Uterus (tissue), 4 donors: ENCODE data around the gene OCA2. TPM values are rescaled to one million over a fixed set of nuclear protein-coding genes. Genes with fewer than 3 reads are reported as not detected.

Experiments used
- DNase-seq, 2 donors: peaks; one replicate each; pipeline ENCODE4 v3.0.0-alpha.2; 2019 to 2020
- H3K27ac ChIP-seq, 2 donors: fragments of 200-600 bp; sonication (generic); 1 replicate in 1 of 2; 2 replicates in 1 of 2; pipeline ENCODE4 v1.5.1; 2016 to 2018
- H3K27me3 ChIP-seq, 2 donors: fragments of 200-600 bp; sonication (generic); one replicate each; pipeline ENCODE4 v1.5.1; 2018 to 2019; ENCODE audit warnings: control low read depth in 1 of 2
- H3K36me3 ChIP-seq, 2 donors: fragments of 200-600 bp; sonication (generic); one replicate each; pipeline ENCODE4 v1.5.1; 2019; ENCODE audit warnings: control low read depth in 1 of 2
- H3K4me1 ChIP-seq, 2 donors: fragments of 200-600 bp; sonication (generic); one replicate each; pipeline ENCODE4 v1.5.1; 2018 to 2019; ENCODE audit warnings: control low read depth in 1 of 2
- H3K4me3 ChIP-seq, 2 donors: fragments of 200-600 bp; sonication (generic); 1 replicate in 1 of 2; 2 replicates in 1 of 2; pipeline ENCODE4 v1.5.1; 2018 to 2019; ENCODE audit warnings: mild to moderate bottlenecking in 1 of 2
- H3K9me3 ChIP-seq, 2 donors: fragments of 200-600 bp; sonication (generic); one replicate each; pipeline ENCODE4 v1.5.1; 2019; ENCODE audit warnings: control low read depth in 1 of 2
- POLR2A ChIP-seq, 2 donors: fragments of 450-650 bp; IDR thresholded peaks; one replicate each; pipeline ENCODE4 v1.6.1; 2016; ENCODE audit warnings: antibody characterized with exemption in 2 of 2, mild to moderate bottlenecking in 1 of 2, moderate library complexity in 1 of 2
- intact Hi-C: fragments of 100-400 bp; cut with DNase I; formaldehyde crosslinking; loops from one replicate; pipeline ENCODE4 v1.15.1; 2023; ENCODE audit warnings: low total_unique reads
- total RNA-seq, 4 donors: library from RNA; depleted of rRNA in 3 of 4; stranded (reverse); fragments of >200 nt in 3 of 4; gene quantifications; one replicate each; pipeline versions ENCODE4 v1.1.0 to v1.2.4, GENCODE V29; 2014 to 2023
- TF ChIP-seq, protein P1 (sequence below), 4 experiments: fragments of 200-600 bp in 2 of 4; fragments of 450-650 bp in 2 of 4; sonication (generic) in 2 of 4; IDR thresholded peaks; one replicate each; pipeline ENCODE4 v1.5.1; 2016 to 2019; ENCODE audit warnings: antibody characterized with exemption in 4 of 4, mild to moderate bottlenecking in 2 of 4, moderate library complexity in 1 of 4
- donor health status: DM: yes; HTN: yes; CAD: no.

Gene OCA2
- total RNA-seq, 4 donors from 2014 or later: 0.55 to 4.6 TPM; not detected in 2

DNA sequence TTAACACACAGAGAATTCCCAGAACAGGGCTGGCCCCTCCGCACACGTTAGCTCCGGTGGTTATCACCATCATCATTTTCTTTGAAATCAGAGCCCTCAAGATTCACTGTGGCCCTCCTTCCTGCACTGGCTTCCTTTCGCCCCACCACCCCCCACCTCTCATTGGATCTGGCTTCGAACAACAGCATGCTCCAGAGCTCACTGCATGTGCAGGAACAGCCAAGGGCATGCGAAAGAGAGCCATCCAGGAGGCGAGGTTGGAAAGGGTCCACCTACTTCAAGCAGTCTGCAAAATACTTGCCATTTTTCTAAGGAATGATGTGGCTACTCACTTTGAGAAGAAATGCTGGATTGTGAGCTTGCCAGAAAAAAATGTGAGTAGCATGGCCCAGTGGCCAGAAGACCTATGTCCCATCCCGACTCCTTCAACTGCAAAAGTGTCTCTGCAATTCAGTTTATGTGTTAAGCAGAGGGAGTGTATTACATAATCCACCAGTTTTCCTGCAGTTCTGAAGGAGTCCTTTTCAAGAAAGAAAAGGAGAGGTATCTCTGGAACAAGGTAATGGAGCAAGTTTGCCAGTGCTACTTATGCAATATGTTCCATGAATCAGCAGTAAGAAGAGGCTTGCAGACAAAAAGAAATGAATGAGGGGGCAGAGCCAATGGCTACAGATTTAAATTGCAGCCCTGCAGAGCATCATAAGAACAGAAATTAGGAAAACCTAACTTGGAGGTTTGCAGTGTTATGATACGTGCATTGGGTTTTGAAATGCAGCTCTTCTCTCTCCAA, 92.8 kb downstream of the OCA2 start:
- intact Hi-C loops: no loop called here
- DNase-seq: no peak
- H3K36me3 ChIP-seq: no peaks in the 10 kb centered on the region

GRCh38 chr15:28005004-28005527, 94.0 kb downstream of the OCA2 start:
- H3K4me3 ChIP-seq: no peak overlapping the region
- no peak for DNase-seq
- H3K4me1 ChIP-seq: no peaks in the 10 kb centered on the region
- TF ChIP-seq, protein P1, sequence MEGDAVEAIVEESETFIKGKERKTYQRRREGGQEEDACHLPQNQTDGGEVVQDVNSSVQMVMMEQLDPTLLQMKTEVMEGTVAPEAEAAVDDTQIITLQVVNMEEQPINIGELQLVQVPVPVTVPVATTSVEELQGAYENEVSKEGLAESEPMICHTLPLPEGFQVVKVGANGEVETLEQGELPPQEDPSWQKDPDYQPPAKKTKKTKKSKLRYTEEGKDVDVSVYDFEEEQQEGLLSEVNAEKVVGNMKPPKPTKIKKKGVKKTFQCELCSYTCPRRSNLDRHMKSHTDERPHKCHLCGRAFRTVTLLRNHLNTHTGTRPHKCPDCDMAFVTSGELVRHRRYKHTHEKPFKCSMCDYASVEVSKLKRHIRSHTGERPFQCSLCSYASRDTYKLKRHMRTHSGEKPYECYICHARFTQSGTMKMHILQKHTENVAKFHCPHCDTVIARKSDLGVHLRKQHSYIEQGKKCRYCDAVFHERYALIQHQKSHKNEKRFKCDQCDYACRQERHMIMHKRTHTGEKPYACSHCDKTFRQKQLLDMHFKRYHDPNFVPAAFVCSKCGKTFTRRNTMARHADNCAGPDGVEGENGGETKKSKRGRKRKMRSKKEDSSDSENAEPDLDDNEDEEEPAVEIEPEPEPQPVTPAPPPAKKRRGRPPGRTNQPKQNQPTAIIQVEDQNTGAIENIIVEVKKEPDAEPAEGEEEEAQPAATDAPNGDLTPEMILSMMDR (IDR thresholded peaks at IDR 0.05): no peak
- TF ChIP-seq POLR2A (IDR thresholded peaks at IDR 0.05): no peak
- H3K9me3 ChIP-seq: no peaks in the 10 kb centered on the region
- H3K27ac ChIP-seq: no peak overlapping the region
- no peaks in the 10 kb centered on the region for H3K27me3 ChIP-seq
- intact Hi-C loops: no loop called here
- H3K36me3 ChIP-seq: no peaks in the 10 kb centered on the region

More for the DNA sequence above, 92.8 kb downstream of the OCA2 start:
- H3K27me3 ChIP-seq: no peaks in the 10 kb centered on the region
- TF ChIP-seq, protein P1 (IDR thresholded peaks at IDR 0.05): no peak
- TF ChIP-seq POLR2A (IDR thresholded peaks at IDR 0.05): no peak
- no peak overlapping the region for H3K4me3 ChIP-seq
- no peak overlapping the region for H3K27ac ChIP-seq
- no peaks in the 10 kb centered on the region for H3K9me3 ChIP-seq
- H3K4me1 ChIP-seq: no peaks in the 10 kb centered on the region

DNA sequence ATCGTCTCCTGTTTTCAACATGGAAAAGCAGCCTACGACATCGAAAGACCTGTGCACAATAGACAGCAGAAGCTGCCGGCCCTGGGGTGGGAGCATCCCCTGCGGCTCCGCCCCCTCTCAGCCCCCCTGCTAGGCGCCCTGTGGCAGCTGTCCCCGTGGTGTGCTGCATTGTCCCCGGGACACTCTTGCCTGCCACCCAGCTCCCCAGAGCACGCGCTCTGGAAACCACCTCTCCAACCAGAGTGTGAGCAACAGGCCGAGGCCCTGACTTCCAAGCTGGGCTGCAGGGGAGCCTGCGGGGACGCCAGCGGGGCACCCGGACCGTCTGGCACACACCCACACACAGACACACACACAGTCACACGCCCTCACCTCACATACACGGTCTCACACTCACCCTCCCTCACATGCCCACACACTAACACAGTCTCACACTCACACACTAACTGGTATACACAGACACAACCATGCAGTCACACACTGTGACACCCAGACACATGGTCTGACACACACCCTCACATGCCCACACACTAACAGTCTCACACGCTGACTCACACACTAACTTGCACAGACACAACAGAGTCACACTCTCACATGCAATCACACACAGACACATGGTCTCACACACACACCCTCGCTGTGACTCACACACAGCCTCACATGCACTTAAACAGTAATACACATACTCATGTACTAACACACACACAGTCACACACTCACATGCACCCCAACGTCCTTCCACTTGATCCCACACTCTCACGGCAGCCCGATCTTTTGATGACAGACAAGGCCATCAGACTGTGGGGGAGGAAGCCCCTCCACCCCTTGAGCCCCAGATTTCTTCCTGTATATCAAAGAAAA, 94.7 kb downstream of the OCA2 start:
- no peak for TF ChIP-seq POLR2A (IDR thresholded peaks at IDR 0.05)
- TF ChIP-seq, protein P1 (IDR thresholded peaks at IDR 0.05): no peak
- Histone ChIP-seq H3K27me3 (no peaks in the 10 kb centered on the region), H3K27ac (no peak overlapping the region), H3K4me3 (no peak overlapping the region), H3K4me1 (no peaks in the 10 kb centered on the region), H3K36me3 (no peaks in the 10 kb centered on the region), H3K9me3 (no peaks in the 10 kb centered on the region)
- intact Hi-C loops: no loop called here
- DNase-seq: no peak

GRCh38 chr15:28003302-28004037, 95.6 kb downstream of the OCA2 start:
- Histone ChIP-seq H3K36me3 (no peaks in the 10 kb centered on the region), H3K9me3 (no peaks in the 10 kb centered on the region), H3K27me3 (no peaks in the 10 kb centered on the region), H3K4me3 (no peak overlapping the region), H3K4me1 (no peaks in the 10 kb centered on the region), H3K27ac (no peak overlapping the region)
- TF ChIP-seq POLR2A (IDR thresholded peaks at IDR 0.05): no peak
- TF ChIP-seq, protein P1 (IDR thresholded peaks at IDR 0.05): no peak
- intact Hi-C loops: no loop called here
- no peak for DNase-seq
